ENCODE results near the gene ZBTB32.

Gene ZBTB32

GRCh38 chr19:35695895-35696422, 8.4 kb upstream of the ZBTB32 start:
- H3K4me1 ChIP-seq (ENCODE audit: control insufficient read depth, insufficient read depth, low read length, unreplicated experiment), result no peaks in the 10 kb centered on the region
- no peak overlapping the region for H2AFZ ChIP-seq (ENCODE audit: low read length, unreplicated experiment)
- H3K27me3 ChIP-seq (ENCODE audit: insufficient read depth, low read length), result no peaks in the 10 kb centered on the region
- no peak overlapping the region for H3K27ac ChIP-seq (ENCODE audit: low read depth, low read length)
- no peaks in the 10 kb centered on the region for H3K79me2 ChIP-seq (ENCODE audit: control insufficient read depth, insufficient read depth, low read length, unreplicated experiment)
- no peaks in the 10 kb centered on the region for H3K36me3 ChIP-seq (ENCODE audit: insufficient read depth, low read length)
- H3K4me3 ChIP-seq (ENCODE audit: low read depth, low read length), result no peak overlapping the region

GRCh38 chr19:35696835-35697234, 7.5 kb upstream of the ZBTB32 start:
- Histone ChIP-seq H3K36me3 (ENCODE audit: insufficient read depth, low read length) (no peaks in the 10 kb centered on the region), H3K27me3 (ENCODE audit: insufficient read depth, low read length) (no peaks in the 10 kb centered on the region), H3K4me3 (ENCODE audit: low read depth, low read length) (no peak overlapping the region), H3K4me1 (ENCODE audit: control insufficient read depth, insufficient read depth, low read length, unreplicated experiment) (no peaks in the 10 kb centered on the region), H2AFZ (ENCODE audit: low read length, unreplicated experiment) (no peak overlapping the region), H3K79me2 (ENCODE audit: control insufficient read depth, insufficient read depth, low read length, unreplicated experiment) (no peaks in the 10 kb centered on the region), H3K27ac (ENCODE audit: low read depth, low read length) (no peak overlapping the region)

GRCh38 chr19:35702223-35703012, 1.9 kb upstream of the ZBTB32 start:
- peak overlapping the region; percentile 74 for H3K4me3 ChIP-seq (ENCODE audit: low read depth, low read length)
- no peaks in the 10 kb centered on the region for H3K27me3 ChIP-seq (ENCODE audit: insufficient read depth, low read length)
- H3K4me1 ChIP-seq (ENCODE audit: control insufficient read depth, insufficient read depth, low read length, unreplicated experiment), result no peaks in the 10 kb centered on the region
- no peak overlapping the region for H3K27ac ChIP-seq (ENCODE audit: low read depth, low read length)
- H2AFZ ChIP-seq (ENCODE audit: low read length, unreplicated experiment), result peak overlapping the region; percentile 91
- no peaks in the 10 kb centered on the region for H3K36me3 ChIP-seq (ENCODE audit: insufficient read depth, low read length)
- H3K79me2 ChIP-seq (ENCODE audit: control insufficient read depth, insufficient read depth, low read length, unreplicated experiment), result no peaks in the 10 kb centered on the region

GRCh38 chr19:35703343-35703742, 1.0 kb upstream of the ZBTB32 start:
- Histone ChIP-seq H3K36me3 (ENCODE audit: insufficient read depth, low read length) (no peaks in the 10 kb centered on the region), H3K79me2 (ENCODE audit: control insufficient read depth, insufficient read depth, low read length, unreplicated experiment) (no peaks in the 10 kb centered on the region), H3K27ac (ENCODE audit: low read depth, low read length) (no peak overlapping the region), H3K4me3 (ENCODE audit: low read depth, low read length) (no peak overlapping the region), H2AFZ (ENCODE audit: low read length, unreplicated experiment) (no peak overlapping the region), H3K27me3 (ENCODE audit: insufficient read depth, low read length) (no peaks in the 10 kb centered on the region), H3K4me1 (ENCODE audit: control insufficient read depth, insufficient read depth, low read length, unreplicated experiment) (no peaks in the 10 kb centered on the region)

GRCh38 chr19:35708391-35708790, 4.0 kb downstream of the ZBTB32 start:
- H3K27me3 ChIP-seq (ENCODE audit: insufficient read depth, low read length), result no peaks in the 10 kb centered on the region
- no peak overlapping the region for H2AFZ ChIP-seq (ENCODE audit: low read length, unreplicated experiment)
- H3K4me3 ChIP-seq (ENCODE audit: low read depth, low read length), result no peak overlapping the region
- no peak overlapping the region for H3K27ac ChIP-seq (ENCODE audit: low read depth, low read length)
- H3K36me3 ChIP-seq (ENCODE audit: insufficient read depth, low read length), result no peaks in the 10 kb centered on the region
- H3K79me2 ChIP-seq (ENCODE audit: control insufficient read depth, insufficient read depth, low read length, unreplicated experiment), result no peaks in the 10 kb centered on the region
- H3K4me1 ChIP-seq (ENCODE audit: control insufficient read depth, insufficient read depth, low read length, unreplicated experiment), result peaks cover 5% of the 10 kb centered on the region

GRCh38 chr19:35710784-35711723, 6.7 kb downstream of the ZBTB32 start:
- Histone ChIP-seq H3K27ac (ENCODE audit: low read depth, low read length) (0 out of 2 replicates have a peak overlapping the region, but pooled peaks have one; percentile 48), H3K4me3 (ENCODE audit: low read depth, low read length) (no peak overlapping the region), H2AFZ (ENCODE audit: low read length, unreplicated experiment) (no peak overlapping the region), H3K27me3 (ENCODE audit: insufficient read depth, low read length) (no peaks in the 10 kb centered on the region), H3K4me1 (ENCODE audit: control insufficient read depth, insufficient read depth, low read length, unreplicated experiment) (peaks cover 9% of the 10 kb centered on the region), H3K36me3 (ENCODE audit: insufficient read depth, low read length) (no peaks in the 10 kb centered on the region), H3K79me2 (ENCODE audit: control insufficient read depth, insufficient read depth, low read length, unreplicated experiment) (no peaks in the 10 kb centered on the region)

GRCh38 chr19:35712567-35713505, 8.5 kb downstream of the ZBTB32 start:
- no peak overlapping the region for H3K27ac ChIP-seq (ENCODE audit: low read depth, low read length)
- no peaks in the 10 kb centered on the region for H3K36me3 ChIP-seq (ENCODE audit: insufficient read depth, low read length)
- H3K27me3 ChIP-seq (ENCODE audit: insufficient read depth, low read length), result no peaks in the 10 kb centered on the region
- H3K4me3 ChIP-seq (ENCODE audit: low read depth, low read length), result no peak overlapping the region
- no peaks in the 10 kb centered on the region for H3K79me2 ChIP-seq (ENCODE audit: control insufficient read depth, insufficient read depth, low read length, unreplicated experiment)
- H2AFZ ChIP-seq (ENCODE audit: low read length, unreplicated experiment), result no peak overlapping the region
- H3K4me1 ChIP-seq (ENCODE audit: control insufficient read depth, insufficient read depth, low read length, unreplicated experiment), result peaks cover 9% of the 10 kb centered on the region

GRCh38 chr19:35713506-35713850, 9.1 kb downstream of the ZBTB32 start:
- H3K4me1 ChIP-seq (ENCODE audit: control insufficient read depth, insufficient read depth, low read length, unreplicated experiment), result peaks cover 9% of the 10 kb centered on the region
- H3K27ac ChIP-seq (ENCODE audit: low read depth, low read length), result no peak overlapping the region
- H3K4me3 ChIP-seq (ENCODE audit: low read depth, low read length), result no peak overlapping the region
- peaks cover 6% of the 10 kb centered on the region for H3K79me2 ChIP-seq (ENCODE audit: control insufficient read depth, insufficient read depth, low read length, unreplicated experiment)
- no peak overlapping the region for H2AFZ ChIP-seq (ENCODE audit: low read length, unreplicated experiment)
- H3K27me3 ChIP-seq (ENCODE audit: insufficient read depth, low read length), result no peaks in the 10 kb centered on the region
- H3K36me3 ChIP-seq (ENCODE audit: insufficient read depth, low read length), result no peaks in the 10 kb centered on the region

- Histone ChIP-seq H3K4me1 (ENCODE audit: control insufficient read depth, insufficient read depth, low read length, unreplicated experiment) (peaks cover 9% of the 10 kb centered on the region), H3K79me2 (ENCODE audit: control insufficient read depth, insufficient read depth, low read length, unreplicated experiment) (peaks cover 11% of the 10 kb centered on the region), H3K4me3 (ENCODE audit: low read depth, low read length) (no peak overlapping the region), H3K27ac (ENCODE audit: low read depth, low read length) (no peak overlapping the region), H2AFZ (ENCODE audit: low read length, unreplicated experiment) (no peak overlapping the region), H3K36me3 (ENCODE audit: insufficient read depth, low read length) (no peaks in the 10 kb centered on the region), H3K27me3 (ENCODE audit: insufficient read depth, low read length) (no peaks in the 10 kb centered on the region)
These were observed 9.6 kb downstream of the ZBTB32 start for GRCh38 chr19:35713904-35714495.
